Posterior vena cava (tissue), 2 donors: ENCODE measurements around the gene ZNF638. TPM values are rescaled to one million over a fixed set of nuclear protein-coding genes. Genes with fewer than 3 reads are reported as not detected.
A peak's percentile ranks its signal among the peaks of the same experiment; 100 is the strongest.

Experiments used
- DNase-seq: peaks from one replicate; pipeline ENCODE4 v3.0.0-alpha.2; 2020; ENCODE audit warnings: low spot score
- intact Hi-C, 2 donors: fragments of 100-400 bp; cut with DNase I; formaldehyde crosslinking; loops; one replicate each; pipeline versions ENCODE4 v1.14.1 to v1.14.2; 2022 to 2023
- total RNA-seq, 2 donors: library from RNA; stranded (reverse); fragmentation: NEBNext Ultra II Directional; extraction: Animal tissue kit (Norgen Biotek cat#: 25700); gene quantifications; one replicate each; pipeline ENCODE4 v1.2.1, GENCODE V29; 2021
- donor health status: DM: yes; HTN: yes; CAD: no.
- donor health status: DM: yes; HTN: yes; CAD: no.

The ZNF638 gene
- total RNA-seq, 2 donors from 2014 or later, result 92.6 to 104 TPM

GRCh38 chr2:71477231-71477691, 145.7 kb downstream of the ZNF638 start:
- intact Hi-C loops, result no loop called here
- DNase-seq, result peak; percentile 17

- intact Hi-C loops, result no loop called here
- DNase-seq, result peak; percentile 44
Measured at GRCh38 chr2:71478806-71479205, 147.2 kb downstream of the ZNF638 start.

- peak; percentile 23 for DNase-seq
- intact Hi-C loops, result no loop called here
Measured at GRCh38 chr2:71479261-71479660, 147.7 kb downstream of the ZNF638 start.

GRCh38 chr2:71481111-71481510, 149.5 kb downstream of the ZNF638 start:
- peak; percentile 44 for DNase-seq
- intact Hi-C loops, result no loop called here

- intact Hi-C loops, result no loop called here
- peak; percentile 32 for DNase-seq
Measured at GRCh38 chr2:71482055-71482454, 150.5 kb downstream of the ZNF638 start.

GRCh38 chr2:71483246-71483645, 151.7 kb downstream of the ZNF638 start:
- intact Hi-C loops, result no loop called here

GRCh38 chr2:71484354-71484753, 152.8 kb downstream of the ZNF638 start:
- intact Hi-C loops, result no loop called here
- DNase-seq, result no peak

More at GRCh38 chr2:71483246-71483645, 151.7 kb downstream of the ZNF638 start:
- DNase-seq, result peak; percentile 43

Other genes with a start within 250 kb of the ZNF638 start
- 10 to 100 TPM; 21.3 to 22.6 TPM for gene MCEE, start 201.6 kb upstream of the ZNF638 start, total RNA-seq
- gene MPHOSPH10, start 201.1 kb upstream of the ZNF638 start, total RNA-seq, result 10 to 100 TPM; 26.3 to 28.3 TPM
- 1 to 10 TPM; 2.8 to 3.8 TPM for gene PAIP2B, start 104.7 kb upstream of the ZNF638 start, total RNA-seq
- 10 to 100 TPM; 42.1 to 46.8 TPM for gene DYSF, start 121.8 kb downstream of the ZNF638 start, total RNA-seq